ENCODE results near the gene MORN4.

GRCh38 chr10:97570789-97571471 is 62.4 kb downstream of the MORN4 start:
- no peak for TF ChIP-seq CTCF (IDR thresholded peaks at IDR 0.05; ENCODE audit: low read depth, low read length)
- TF ChIP-seq MAX (IDR thresholded peaks at IDR 0.05; ENCODE audit: low read depth, low read length) = no peak
- TF ChIP-seq POLR2A (IDR thresholded peaks at IDR 0.05; ENCODE audit: extremely low read depth, insufficient read length) = no peak
